SK-N-SH (cell line): ENCODE results near the gene CCDC71. TPM values are rescaled to one million over a fixed set of nuclear protein-coding genes. Genes with fewer than 3 reads are reported as not detected.

Experiments
- CTCF ChIA-PET: fragments of 300-600, 350-600 bp; formaldehyde crosslinking; extraction: SDS; loops from one replicate; lab custom pipeline; 2021; lab: Yijun Ruan, JAX
- POLR2A ChIA-PET: fragments of 350-600 bp; sonication (Branson Sonifier 250); formaldehyde crosslinking; extraction: SDS; loops from one replicate; lab custom pipeline; 2020; ENCODE audit warnings: antibody characterized with exemption, inconsistent platforms; lab: Yijun Ruan, JAX
- DNase-seq: peaks from one replicate; pipeline ENCODE4 v3.0.0; 2012
- H2AFZ ChIP-seq: fragments of 200-600 bp; sonication (generic); 2 replicates; pipeline ENCODE4 v1.8.1; 2016; ENCODE audit warnings: antibody characterized with exemption, mild to moderate bottlenecking, low read depth
- H3F3A ChIP-seq: fragments of 200-600 bp; sonication (generic); replicated peaks from 2 replicates; pipeline ENCODE3; 2016; ENCODE audit warnings: antibody characterized with exemption, mild to moderate bottlenecking; ENCODE audit not compliant: insufficient read depth
- H3K27ac ChIP-seq, 2 experiments: fragments of 200-500 bp in 1 of 2; fragments of 200-600 bp in 1 of 2; sonication (Bioruptor generic) in 1 of 2; sonication (generic), shearing (Covaris generic) in 1 of 2; 2 replicates each; pipeline versions ENCODE4 v1.5.1 to v1.6.1; 2014 to 2016; ENCODE audit warnings: low read depth in 2 of 2, inconsistent platforms in 1 of 2, low read length in 1 of 2, mild to moderate bottlenecking in 1 of 2, mixed read lengths in 1 of 2
- H3K27me3 ChIP-seq: fragments of 200-600 bp; sonication (generic), shearing (Covaris generic); 2 replicates; pipeline ENCODE4 v1.6.1; 2016; ENCODE audit warnings: mixed run types; ENCODE audit not compliant: insufficient read depth
- H3K36me3 ChIP-seq, 2 experiments: fragments of 200-500 bp in 1 of 2; fragments of 200-600 bp in 1 of 2; sonication (Bioruptor generic) in 1 of 2; sonication (generic) in 1 of 2; replicated peaks in 1 of 2; 2 replicates each; pipeline versions ENCODE3 to v1.5.1; 2014 to 2016; ENCODE audit warnings: low read length in 1 of 2, mild to moderate bottlenecking in 1 of 2; ENCODE audit not compliant: insufficient read depth in 2 of 2, control insufficient read depth in 1 of 2
- H3K4me1 ChIP-seq, 2 experiments: fragments of 200-500 bp in 1 of 2; fragments of 200-600 bp in 1 of 2; sonication (Bioruptor generic) in 1 of 2; sonication (generic), shearing (Covaris generic) in 1 of 2; 2 replicates each; pipeline versions ENCODE4 v1.5.1 to v1.6.1; 2014 to 2016; ENCODE audit warnings: low read depth in 1 of 2, low read length in 1 of 2, mixed run types in 1 of 2; ENCODE audit not compliant: insufficient read depth in 2 of 2, control insufficient read depth in 1 of 2
- H3K4me2 ChIP-seq: fragments of 200-600 bp; sonication (generic), shearing (Covaris generic); 2 replicates; pipeline ENCODE4 v1.6.1; 2017; ENCODE audit warnings: mixed run types
- H3K4me3 ChIP-seq, 2 experiments: fragments of 200-500 bp in 1 of 2; fragments of 200-600 bp in 1 of 2; sonication (Bioruptor generic) in 1 of 2; sonication (generic), shearing (Covaris generic) in 1 of 2; 2 replicates each; pipeline versions ENCODE4 v1.5.1 to v1.8.1; 2014 to 2016; ENCODE audit warnings: low read depth in 2 of 2, inconsistent platforms in 1 of 2, low read length in 1 of 2, mild to moderate bottlenecking in 1 of 2, mixed read lengths in 1 of 2, moderate library complexity in 1 of 2
- H3K79me2 ChIP-seq: fragments of 200-600 bp; sonication (generic); 2 replicates; pipeline ENCODE4 v1.8.1; 2017; ENCODE audit warnings: mild to moderate bottlenecking; ENCODE audit not compliant: insufficient read depth
- H3K9ac ChIP-seq: fragments of 200-600 bp; sonication (generic); 2 replicates; pipeline ENCODE4 v1.6.1; 2017; ENCODE audit warnings: mixed run types
- H3K9me2 ChIP-seq: fragments of 200-600 bp; sonication (generic); 2 replicates; pipeline ENCODE4 v1.6.1; 2017; ENCODE audit warnings: mixed run types
- H3K9me3 ChIP-seq: fragments of 200-600 bp; sonication (generic); 2 replicates; pipeline ENCODE4 v1.6.1; 2017; ENCODE audit warnings: mixed run types, mild to moderate bottlenecking, moderate library complexity
- H4K20me1 ChIP-seq: fragments of 200-600 bp; sonication (generic); 2 replicates; pipeline ENCODE4 v1.6.1; 2017; ENCODE audit warnings: mild to moderate bottlenecking, mixed run types; ENCODE audit not compliant: insufficient read depth
- EZH2phosphoT487 ChIP-seq: fragments of 200-600 bp; sonication (generic); IDR thresholded peaks from 2 replicates; pipeline ENCODE4 v1.6.1; 2017; ENCODE audit warnings: low read depth, mixed run types, mild to moderate bottlenecking, antibody characterized with exemption, moderate library complexity, borderline replicate concordance
- FOSL2 ChIP-seq: IDR thresholded peaks from 2 replicates; pipeline ENCODE4 v1.4.0; 2012; ENCODE audit warnings: low read depth, mild to moderate bottlenecking, moderate library complexity, borderline replicate concordance
- GATA2 ChIP-seq: sonication (generic); formaldehyde crosslinking; IDR thresholded peaks from 2 replicates; pipeline ENCODE4 v1.5.0; 2020; ENCODE audit warnings: mild to moderate bottlenecking, missing genetic modification reagents
- MEF2A ChIP-seq: IDR thresholded peaks from 2 replicates; pipeline ENCODE4 v1.4.0; 2012; ENCODE audit warnings: low read depth, borderline replicate concordance
- MXI1 ChIP-seq: IDR thresholded peaks from 2 replicates; pipeline ENCODE4 v1.6.1; 2012; ENCODE audit warnings: mild to moderate bottlenecking, low read depth, low read length, improper control_type of control experiment
- POLR2AphosphoS5 ChIP-seq: IDR thresholded peaks from 2 replicates; pipeline ENCODE4 v1.6.1; 2012; ENCODE audit warnings: low read depth, low read length
- RAD21 ChIP-seq: IDR thresholded peaks from 2 replicates; pipeline ENCODE4 v1.6.1; 2012; ENCODE audit warnings: mild to moderate bottlenecking, low read length
- RCOR1 ChIP-seq: fragments of 150-350 bp; IDR thresholded peaks from 2 replicates; pipeline ENCODE4 v1.6.1; 2017; ENCODE audit warnings: antibody characterized with exemption, low read length
- RFX5 ChIP-seq: IDR thresholded peaks from 2 replicates; pipeline ENCODE4 v1.6.1; 2012; ENCODE audit warnings: mild to moderate bottlenecking, improper control_type of control experiment, low read length
- SIN3A ChIP-seq: IDR thresholded peaks from 2 replicates; pipeline ENCODE4 v1.6.1; 2012; ENCODE audit warnings: low read depth, mild to moderate bottlenecking, low read length, moderate library complexity, borderline replicate concordance
- SMC3 ChIP-seq: IDR thresholded peaks from 2 replicates; pipeline ENCODE4 v1.6.1; 2012; ENCODE audit warnings: low read depth, low read length, improper control_type of control experiment
- TAF1 ChIP-seq: IDR thresholded peaks from 2 replicates; pipeline ENCODE4 v1.6.1; 2012; ENCODE audit warnings: low read depth, mild to moderate bottlenecking, low read length, moderate library complexity, borderline replicate concordance
- TCF12 ChIP-seq: IDR thresholded peaks from 2 replicates; pipeline ENCODE4 v1.4.0; 2012
- YY1 ChIP-seq: IDR thresholded peaks from 2 replicates; pipeline ENCODE4 v1.4.0; 2012; ENCODE audit warnings: low read depth, mild to moderate bottlenecking
- WGBS: methylation state at CpG from one replicate; pipeline ENCODE4 v1.1.6; 2017; ENCODE audit warnings: low lambda C conversion rate; 5-methylcytosine and 5-hydroxymethylcytosine counted together
- polyA plus RNA-seq, 3 experiments: library from polyadenylated mRNA; depleted of rRNA; stranded (reverse); fragments of >200 nt; gene quantifications; 2 replicates each; pipeline ENCODE4 v1.2.3, GENCODE V29; 2012
- TF ChIP-seq, protein P1 (sequence below): IDR thresholded peaks from 2 replicates; pipeline ENCODE4 v1.6.1; 2012; ENCODE audit warnings: mild to moderate bottlenecking, low read depth, low read length, moderate library complexity
- TF ChIP-seq, protein P2 (sequence below): IDR thresholded peaks from 2 replicates; pipeline ENCODE4 v1.4.0; 2012; ENCODE audit warnings: low read depth
- TF ChIP-seq, protein P3 (sequence below): fragments of 200-600 bp; sonication (generic); IDR thresholded peaks from 2 replicates; pipeline ENCODE4 v1.6.1; 2017; ENCODE audit warnings: antibody characterized with exemption, mild to moderate bottlenecking, moderate library complexity

The CCDC71 gene
- polyA plus RNA-seq, 1 of the 3 experiments (the other 2 are of a cell fraction): 40.9 TPM

DNA sequence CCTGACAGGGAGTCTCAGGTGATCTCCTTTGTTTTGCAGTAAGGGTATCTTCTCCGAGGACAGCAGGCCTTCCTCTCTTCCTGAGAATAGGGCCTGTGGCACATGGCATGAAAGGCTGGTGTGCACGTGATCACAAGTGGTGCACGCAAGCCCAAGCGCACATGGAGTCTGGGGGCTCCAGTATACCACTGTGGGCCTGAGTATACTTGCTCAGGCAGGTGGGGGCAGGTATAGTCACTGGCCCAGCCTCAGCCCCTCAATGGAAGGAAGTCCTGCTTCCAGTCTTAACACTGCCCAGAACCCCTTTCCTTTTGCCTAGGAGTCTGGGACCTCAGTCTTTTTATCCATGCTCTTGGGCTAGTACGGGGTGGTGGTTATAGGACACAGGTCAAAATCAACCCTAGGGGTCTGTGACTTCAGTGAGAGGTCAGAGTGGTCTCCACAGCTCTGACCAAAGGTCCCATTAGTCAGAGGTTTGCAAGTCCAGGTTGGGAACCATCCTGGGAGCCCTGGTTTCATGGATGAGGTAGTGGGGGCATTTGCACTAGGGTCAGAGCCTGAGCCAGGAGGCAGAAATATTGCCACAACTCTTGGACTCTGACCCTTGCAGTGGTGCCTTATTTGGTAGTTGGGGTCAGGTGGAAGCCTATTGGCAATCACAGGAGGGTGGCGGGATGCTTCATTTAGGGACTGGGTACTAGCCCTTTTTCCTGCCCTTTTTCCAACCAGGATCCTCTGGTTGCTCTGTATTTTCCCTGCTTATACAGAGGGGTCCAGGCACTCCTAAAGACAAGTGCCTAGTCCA, 823 bp upstream of the CCDC71 start:
- H3F3A ChIP-seq: no peaks in the 10 kb centered on the region
- no peaks in the 10 kb centered on the region for H4K20me1 ChIP-seq
- H3K27ac ChIP-seq: peak overlapping the region in 1 of 2 experiments; percentile 53; a peak in 1 of 4 replicates
- H3K4me3 ChIP-seq: peak overlapping the region; percentile 93 to 95
- ChIA-PET CTCF (interaction anchor here (0.7 kb wide), 1 partner anchor 283 kb away, joined by 5 read pairs; no protein-coding TSS in a partner anchor), POLR2A (no interaction called here)
- H3K36me3 ChIP-seq: peaks cover 14 to 24% of the 10 kb centered on the region in 2 experiments
- DNase-seq: no peak
- H3K9me3 ChIP-seq: no peaks in the 10 kb centered on the region
- H3K9ac ChIP-seq: no peak overlapping the region
- TF ChIP-seq POLR2AphosphoS5 (no peak), SIN3A (no peak), TCF12 (no peak), FOSL2 (no peak), MXI1 (no peak), MEF2A (no peak), YY1 (no peak), SMC3 (no peak), RCOR1 (no peak), TAF1 (no peak), GATA2 (CRISPR knock-in tag) (no peak), RFX5 (no peak), EZH2phosphoT487 (no peak), RAD21 (no peak)
- TF ChIP-seq, protein P1, sequence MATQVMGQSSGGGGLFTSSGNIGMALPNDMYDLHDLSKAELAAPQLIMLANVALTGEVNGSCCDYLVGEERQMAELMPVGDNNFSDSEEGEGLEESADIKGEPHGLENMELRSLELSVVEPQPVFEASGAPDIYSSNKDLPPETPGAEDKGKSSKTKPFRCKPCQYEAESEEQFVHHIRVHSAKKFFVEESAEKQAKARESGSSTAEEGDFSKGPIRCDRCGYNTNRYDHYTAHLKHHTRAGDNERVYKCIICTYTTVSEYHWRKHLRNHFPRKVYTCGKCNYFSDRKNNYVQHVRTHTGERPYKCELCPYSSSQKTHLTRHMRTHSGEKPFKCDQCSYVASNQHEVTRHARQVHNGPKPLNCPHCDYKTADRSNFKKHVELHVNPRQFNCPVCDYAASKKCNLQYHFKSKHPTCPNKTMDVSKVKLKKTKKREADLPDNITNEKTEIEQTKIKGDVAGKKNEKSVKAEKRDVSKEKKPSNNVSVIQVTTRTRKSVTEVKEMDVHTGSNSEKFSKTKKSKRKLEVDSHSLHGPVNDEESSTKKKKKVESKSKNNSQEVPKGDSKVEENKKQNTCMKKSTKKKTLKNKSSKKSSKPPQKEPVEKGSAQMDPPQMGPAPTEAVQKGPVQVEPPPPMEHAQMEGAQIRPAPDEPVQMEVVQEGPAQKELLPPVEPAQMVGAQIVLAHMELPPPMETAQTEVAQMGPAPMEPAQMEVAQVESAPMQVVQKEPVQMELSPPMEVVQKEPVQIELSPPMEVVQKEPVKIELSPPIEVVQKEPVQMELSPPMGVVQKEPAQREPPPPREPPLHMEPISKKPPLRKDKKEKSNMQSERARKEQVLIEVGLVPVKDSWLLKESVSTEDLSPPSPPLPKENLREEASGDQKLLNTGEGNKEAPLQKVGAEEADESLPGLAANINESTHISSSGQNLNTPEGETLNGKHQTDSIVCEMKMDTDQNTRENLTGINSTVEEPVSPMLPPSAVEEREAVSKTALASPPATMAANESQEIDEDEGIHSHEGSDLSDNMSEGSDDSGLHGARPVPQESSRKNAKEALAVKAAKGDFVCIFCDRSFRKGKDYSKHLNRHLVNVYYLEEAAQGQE: no peak
- TF ChIP-seq, protein P2, sequence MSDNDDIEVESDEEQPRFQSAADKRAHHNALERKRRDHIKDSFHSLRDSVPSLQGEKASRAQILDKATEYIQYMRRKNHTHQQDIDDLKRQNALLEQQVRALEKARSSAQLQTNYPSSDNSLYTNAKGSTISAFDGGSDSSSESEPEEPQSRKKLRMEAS: no peak
- TF ChIP-seq, protein P3, sequence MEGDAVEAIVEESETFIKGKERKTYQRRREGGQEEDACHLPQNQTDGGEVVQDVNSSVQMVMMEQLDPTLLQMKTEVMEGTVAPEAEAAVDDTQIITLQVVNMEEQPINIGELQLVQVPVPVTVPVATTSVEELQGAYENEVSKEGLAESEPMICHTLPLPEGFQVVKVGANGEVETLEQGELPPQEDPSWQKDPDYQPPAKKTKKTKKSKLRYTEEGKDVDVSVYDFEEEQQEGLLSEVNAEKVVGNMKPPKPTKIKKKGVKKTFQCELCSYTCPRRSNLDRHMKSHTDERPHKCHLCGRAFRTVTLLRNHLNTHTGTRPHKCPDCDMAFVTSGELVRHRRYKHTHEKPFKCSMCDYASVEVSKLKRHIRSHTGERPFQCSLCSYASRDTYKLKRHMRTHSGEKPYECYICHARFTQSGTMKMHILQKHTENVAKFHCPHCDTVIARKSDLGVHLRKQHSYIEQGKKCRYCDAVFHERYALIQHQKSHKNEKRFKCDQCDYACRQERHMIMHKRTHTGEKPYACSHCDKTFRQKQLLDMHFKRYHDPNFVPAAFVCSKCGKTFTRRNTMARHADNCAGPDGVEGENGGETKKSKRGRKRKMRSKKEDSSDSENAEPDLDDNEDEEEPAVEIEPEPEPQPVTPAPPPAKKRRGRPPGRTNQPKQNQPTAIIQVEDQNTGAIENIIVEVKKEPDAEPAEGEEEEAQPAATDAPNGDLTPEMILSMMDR: no peak
- WGBS: no CpG with 5 or more reads among the region's 6 CpGs
- no peaks in the 10 kb centered on the region for H3K9me2 ChIP-seq
- H3K4me2 ChIP-seq: peak overlapping the region; percentile 96
- peak overlapping the region; percentile 99 for H2AFZ ChIP-seq
- H3K27me3 ChIP-seq: no peaks in the 10 kb centered on the region
- peaks cover 3 to 25% of the 10 kb centered on the region in 2 experiments; a peak in 3 of 4 replicates for H3K4me1 ChIP-seq
- peaks cover 37% of the 10 kb centered on the region for H3K79me2 ChIP-seq
